ENCODE results near the gene NACA2. TPM values are rescaled to one million over a fixed set of nuclear protein-coding genes. Genes with fewer than 3 reads are reported as not detected.
"Not testable (repeated sequence)": the region's sequence is repeated elsewhere in the genome, so short reads cannot be mapped to it uniquely, and the experiment has no call there.

NACA2 gene
- polyA plus RNA-seq, 1 donor (not counting 4 experiments of a cell fraction or from before 2014, with no cell fraction given): 0.79 TPM

- no peak overlapping the region for H3K4me3 ChIP-seq (ENCODE audit: control insufficient read depth in 2 of 3, extremely low read depth in 1 of 3, insufficient read depth in 2 of 3, low read depth in 1 of 3, low read length in 3 of 3)
- H3K79me2 ChIP-seq (ENCODE audit: control insufficient read depth, insufficient read depth, low read length): no peaks in the 10 kb centered on the region
- H3K9me1 ChIP-seq (ENCODE audit: control insufficient read depth, extremely low read depth, insufficient read depth, low read length): no peaks in the 10 kb centered on the region
- no peaks in the 10 kb centered on the region for H3K9me3 ChIP-seq (ENCODE audit: control insufficient read depth, low read depth, low read length)
- no peak overlapping the region for H3K4me2 ChIP-seq (ENCODE audit: control insufficient read depth, extremely low read depth, insufficient read depth, low read depth, low read length)
- H3K9ac ChIP-seq (ENCODE audit: control insufficient read depth, extremely low read depth, insufficient read depth, low read length): no peak overlapping the region
- no peaks in the 10 kb centered on the region for H3K4me1 ChIP-seq (ENCODE audit: control insufficient read depth, extremely low read depth, insufficient read depth, low read length)
- H3K27ac ChIP-seq (ENCODE audit: control insufficient read depth, insufficient read depth, low read length): no peak overlapping the region
- H4K20me1 ChIP-seq (ENCODE audit: control insufficient read depth, extremely low read depth, insufficient read depth, low read length): no peaks in the 10 kb centered on the region
- DNase-seq (ENCODE audit: low read depth, low spot score) (no peak), FAIRE-seq (no peak)
- dilution Hi-C loops (cut with MboI; ENCODE audit: extremely low pct_ligation_motif_present, low sequenced_read_pairs): no loop called here
- no peak overlapping the region for H2AFZ ChIP-seq (ENCODE audit: control insufficient read depth, low read length)
- no peaks in the 10 kb centered on the region for H3K27me3 ChIP-seq (ENCODE audit: control insufficient read depth, extremely low read depth, insufficient read depth, low read length)
- TF ChIP-seq, protein P1, sequence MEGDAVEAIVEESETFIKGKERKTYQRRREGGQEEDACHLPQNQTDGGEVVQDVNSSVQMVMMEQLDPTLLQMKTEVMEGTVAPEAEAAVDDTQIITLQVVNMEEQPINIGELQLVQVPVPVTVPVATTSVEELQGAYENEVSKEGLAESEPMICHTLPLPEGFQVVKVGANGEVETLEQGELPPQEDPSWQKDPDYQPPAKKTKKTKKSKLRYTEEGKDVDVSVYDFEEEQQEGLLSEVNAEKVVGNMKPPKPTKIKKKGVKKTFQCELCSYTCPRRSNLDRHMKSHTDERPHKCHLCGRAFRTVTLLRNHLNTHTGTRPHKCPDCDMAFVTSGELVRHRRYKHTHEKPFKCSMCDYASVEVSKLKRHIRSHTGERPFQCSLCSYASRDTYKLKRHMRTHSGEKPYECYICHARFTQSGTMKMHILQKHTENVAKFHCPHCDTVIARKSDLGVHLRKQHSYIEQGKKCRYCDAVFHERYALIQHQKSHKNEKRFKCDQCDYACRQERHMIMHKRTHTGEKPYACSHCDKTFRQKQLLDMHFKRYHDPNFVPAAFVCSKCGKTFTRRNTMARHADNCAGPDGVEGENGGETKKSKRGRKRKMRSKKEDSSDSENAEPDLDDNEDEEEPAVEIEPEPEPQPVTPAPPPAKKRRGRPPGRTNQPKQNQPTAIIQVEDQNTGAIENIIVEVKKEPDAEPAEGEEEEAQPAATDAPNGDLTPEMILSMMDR (optimal IDR thresholded peaks at IDR 0.05 in 1 of 3, IDR thresholded peaks at IDR 0.05 in 1 of 3, conservative IDR thresholded peaks at IDR 0.05 in 1 of 3; ENCODE audit: extremely low read depth in 1 of 3, insufficient read depth in 2 of 3, low read length in 3 of 3): no peak
- no peak for TF ChIP-seq EZH2 (IDR thresholded peaks at IDR 0.05; ENCODE audit: low read length)
- no peaks in the 10 kb centered on the region for H3K36me3 ChIP-seq (ENCODE audit: control insufficient read depth in 2 of 2, extremely low read depth in 1 of 2, insufficient read depth in 2 of 2, low read length in 2 of 2)
These were observed 3.0 kb downstream of the NACA2 start for GRCh38 chr17:61587807-61588660.

DNA sequence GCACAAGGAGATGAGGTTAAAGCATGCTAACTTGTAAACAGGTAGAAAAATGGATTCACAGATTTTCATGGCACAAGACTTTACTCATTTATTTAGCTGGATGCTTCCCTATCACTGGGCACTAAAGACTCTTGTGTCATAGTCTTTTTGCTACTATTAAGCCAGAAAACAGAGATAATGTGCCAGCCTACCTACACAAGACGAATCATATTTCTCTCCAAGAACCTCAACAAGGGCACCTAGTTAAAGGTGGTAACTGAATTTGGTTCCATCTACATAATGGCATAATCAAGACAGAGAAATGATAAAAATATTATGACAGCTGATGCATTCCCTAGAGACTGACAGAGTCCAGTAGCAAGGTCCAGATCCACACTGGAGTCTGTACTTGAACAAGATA lies 3.8 kb downstream of the NACA2 start:
- no peak for TF ChIP-seq EZH2 (IDR thresholded peaks at IDR 0.05; ENCODE audit: low read length)
- TF ChIP-seq, protein P1 (optimal IDR thresholded peaks at IDR 0.05 in 1 of 3, IDR thresholded peaks at IDR 0.05 in 1 of 3, conservative IDR thresholded peaks at IDR 0.05 in 1 of 3; ENCODE audit: extremely low read depth in 1 of 3, insufficient read depth in 2 of 3, low read length in 3 of 3): no peak
- no peak overlapping the region for H3K4me3 ChIP-seq (ENCODE audit: control insufficient read depth in 2 of 3, extremely low read depth in 1 of 3, insufficient read depth in 2 of 3, low read depth in 1 of 3, low read length in 3 of 3)
- dilution Hi-C loops (cut with MboI; ENCODE audit: extremely low pct_ligation_motif_present, low sequenced_read_pairs): no loop called here
- no peaks in the 10 kb centered on the region for H3K79me2 ChIP-seq (ENCODE audit: control insufficient read depth, insufficient read depth, low read length)
- no peaks in the 10 kb centered on the region for H3K9me3 ChIP-seq (ENCODE audit: control insufficient read depth, low read depth, low read length)
- no peaks in the 10 kb centered on the region for H3K27me3 ChIP-seq (ENCODE audit: control insufficient read depth, extremely low read depth, insufficient read depth, low read length)
- H4K20me1 ChIP-seq (ENCODE audit: control insufficient read depth, extremely low read depth, insufficient read depth, low read length): no peaks in the 10 kb centered on the region
- H3K4me1 ChIP-seq (ENCODE audit: control insufficient read depth, extremely low read depth, insufficient read depth, low read length): no peaks in the 10 kb centered on the region
- no peak overlapping the region for H3K27ac ChIP-seq (ENCODE audit: control insufficient read depth, insufficient read depth, low read length)
- no peak overlapping the region for H3K4me2 ChIP-seq (ENCODE audit: control insufficient read depth, extremely low read depth, insufficient read depth, low read depth, low read length)
- no peak overlapping the region for H3K9ac ChIP-seq (ENCODE audit: control insufficient read depth, extremely low read depth, insufficient read depth, low read length)
- H3K9me1 ChIP-seq (ENCODE audit: control insufficient read depth, extremely low read depth, insufficient read depth, low read length): no peaks in the 10 kb centered on the region
- no peaks in the 10 kb centered on the region for H3K36me3 ChIP-seq (ENCODE audit: control insufficient read depth in 2 of 2, extremely low read depth in 1 of 2, insufficient read depth in 2 of 2, low read length in 2 of 2)
- DNase-seq (ENCODE audit: low read depth, low spot score): no peak
- no peak overlapping the region for H2AFZ ChIP-seq (ENCODE audit: control insufficient read depth, low read length)
- no peak for FAIRE-seq

DNA sequence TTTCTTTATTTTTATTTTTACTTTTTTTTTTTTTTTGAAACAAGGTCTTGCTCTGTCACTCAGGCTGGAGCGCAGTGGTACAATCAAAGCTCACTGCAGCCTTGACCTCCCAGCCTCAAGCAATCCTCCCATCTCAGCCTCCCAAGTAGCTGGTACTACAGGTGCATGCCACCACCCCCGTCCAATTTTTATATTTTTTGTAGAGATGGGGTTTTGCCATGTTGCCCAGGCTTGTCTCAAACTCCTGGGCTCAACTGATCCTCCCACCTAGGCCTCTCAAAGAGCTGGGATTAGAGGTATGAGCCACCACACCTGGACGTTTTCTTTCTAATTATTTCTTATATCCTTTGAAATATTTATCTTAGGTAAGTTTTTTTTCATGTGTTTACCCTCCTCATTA lies 4.4 kb downstream of the NACA2 start:
- H3K9me3 ChIP-seq (ENCODE audit: control insufficient read depth, low read depth, low read length); H2AFZ ChIP-seq (ENCODE audit: control insufficient read depth, low read length); H3K27ac ChIP-seq (ENCODE audit: control insufficient read depth, insufficient read depth, low read length); H3K9ac ChIP-seq (ENCODE audit: control insufficient read depth, extremely low read depth, insufficient read depth, low read length); H3K4me2 ChIP-seq (ENCODE audit: control insufficient read depth, extremely low read depth, insufficient read depth, low read depth, low read length); H3K36me3 ChIP-seq (ENCODE audit: control insufficient read depth in 2 of 2, extremely low read depth in 1 of 2, insufficient read depth in 2 of 2, low read length in 2 of 2); dilution Hi-C loops (cut with MboI; ENCODE audit: extremely low pct_ligation_motif_present, low sequenced_read_pairs); H3K4me1 ChIP-seq (ENCODE audit: control insufficient read depth, extremely low read depth, insufficient read depth, low read length); H3K27me3 ChIP-seq (ENCODE audit: control insufficient read depth, extremely low read depth, insufficient read depth, low read length); FAIRE-seq; H4K20me1 ChIP-seq (ENCODE audit: control insufficient read depth, extremely low read depth, insufficient read depth, low read length); H3K79me2 ChIP-seq (ENCODE audit: control insufficient read depth, insufficient read depth, low read length); H3K4me3 ChIP-seq (ENCODE audit: control insufficient read depth in 2 of 3, extremely low read depth in 1 of 3, insufficient read depth in 2 of 3, low read depth in 1 of 3, low read length in 3 of 3); H3K9me1 ChIP-seq (ENCODE audit: control insufficient read depth, extremely low read depth, insufficient read depth, low read length); DNase-seq (ENCODE audit: low read depth, low spot score): not testable (repeated sequence)

Measured in keratinocyte (primary cell).